NCI-H748 (cell line): ENCODE results near the gene RXRA.
A peak's percentile ranks its signal among the peaks of the same experiment; 100 is the strongest.

Experiments used
- DNase-seq: peaks from one replicate; lab custom pipeline; 2025; ENCODE audit not compliant: unreplicated experiment; lab: John Stamatoyannopoulos, UW

RXRA gene

GRCh38 chr9:134335486-134336220 lies 9.4 kb downstream of the RXRA start:
- DNase-seq = no peak

- DNase-seq = no peak
Measured at GRCh38 chr9:134336228-134336627, 10.0 kb downstream of the RXRA start.

GRCh38 chr9:134336924-134337323 lies 10.7 kb downstream of the RXRA start:
- no peak for DNase-seq

GRCh38 chr9:134337469-134337868 lies 11.2 kb downstream of the RXRA start:
- no peak for DNase-seq

- no peak for DNase-seq
Measured at GRCh38 chr9:134338394-134339182, 12.3 kb downstream of the RXRA start.

- DNase-seq = no peak
Measured at GRCh38 chr9:134339183-134339806, 13.0 kb downstream of the RXRA start.

GRCh38 chr9:134340475-134341160 lies 14.4 kb downstream of the RXRA start:
- DNase-seq = no peak

- no peak for DNase-seq
Measured at GRCh38 chr9:134341306-134341705, 15.1 kb downstream of the RXRA start.

GRCh38 chr9:134341929-134342745 lies 15.9 kb downstream of the RXRA start:
- no peak for DNase-seq

GRCh38 chr9:134342746-134343115 lies 16.5 kb downstream of the RXRA start:
- DNase-seq = no peak

- no peak for DNase-seq
Measured at GRCh38 chr9:134343637-134344036, 17.4 kb downstream of the RXRA start.

GRCh38 chr9:134344068-134344799 lies 18.0 kb downstream of the RXRA start:
- no peak for DNase-seq

GRCh38 chr9:134344800-134345310 lies 18.6 kb downstream of the RXRA start:
- no peak for DNase-seq

- DNase-seq = no peak
Measured at GRCh38 chr9:134345737-134346136, 19.5 kb downstream of the RXRA start.

- DNase-seq = no peak
Measured at GRCh38 chr9:134346151-134346550, 19.9 kb downstream of the RXRA start.

- DNase-seq = peak; percentile 13
Measured at GRCh38 chr9:134346840-134347583, 20.8 kb downstream of the RXRA start.

- DNase-seq = no peak
Measured at GRCh38 chr9:134347996-134348395, 21.7 kb downstream of the RXRA start.

- DNase-seq = no peak
Measured at GRCh38 chr9:134348404-134349155, 22.3 kb downstream of the RXRA start.
